GM19238 (cell line): Measurements from ENCODE around the gene JUN.

Experiments
- DNase-seq: peaks from one replicate; pipeline ENCODE4 v3.0.0; 2011; ENCODE audit warnings: low spot score; ENCODE audit not compliant: insufficient read length

Gene JUN

GRCh38 chr1:58764294-58764978 is 19.4 kb downstream of the JUN start:
- DNase-seq, result no peak

- DNase-seq, result no peak
Measured at GRCh38 chr1:58763214-58763613, 20.6 kb downstream of the JUN start.

GRCh38 chr1:58762806-58763205 is 21.0 kb downstream of the JUN start:
- DNase-seq, result no peak

- DNase-seq, result peak; percentile 36
Measured at GRCh38 chr1:58755468-58755872, 28.4 kb downstream of the JUN start.

- no peak for DNase-seq
Measured at GRCh38 chr1:58754683-58755467, 29.0 kb downstream of the JUN start.

GRCh38 chr1:58754073-58754613 is 29.7 kb downstream of the JUN start:
- no peak for DNase-seq

GRCh38 chr1:58753431-58753866 is 30.4 kb downstream of the JUN start:
- no peak for DNase-seq

- no peak for DNase-seq
Measured at GRCh38 chr1:58749646-58750045, 34.2 kb downstream of the JUN start.

GRCh38 chr1:58748666-58749065 is 35.2 kb downstream of the JUN start:
- DNase-seq, result no peak

GRCh38 chr1:58746757-58747156 is 37.1 kb downstream of the JUN start:
- no peak for DNase-seq

- DNase-seq, result no peak
Measured at GRCh38 chr1:58746182-58746581, 37.7 kb downstream of the JUN start.

GRCh38 chr1:58745666-58746065 is 38.2 kb downstream of the JUN start:
- DNase-seq, result no peak

GRCh38 chr1:58745117-58745516 is 38.7 kb downstream of the JUN start:
- DNase-seq, result no peak

- DNase-seq, result no peak
Measured at GRCh38 chr1:58741678-58742553, 41.9 kb downstream of the JUN start.

- peak; percentile 18 for DNase-seq
Measured at GRCh38 chr1:58739856-58740466, 43.9 kb downstream of the JUN start.

GRCh38 chr1:58738876-58739275 is 45.0 kb downstream of the JUN start:
- DNase-seq, result no peak

GRCh38 chr1:58735586-58735985 is 48.3 kb downstream of the JUN start:
- no peak for DNase-seq

GRCh38 chr1:58734630-58735029 is 49.2 kb downstream of the JUN start:
- DNase-seq, result no peak

GRCh38 chr1:58732087-58732775 is 51.6 kb downstream of the JUN start:
- DNase-seq, result no peak
